NCI-H128 (cell line): ENCODE results near the gene DHRS3.
"Not testable (repeated sequence)": the region's sequence is repeated elsewhere in the genome, so short reads cannot be mapped to it uniquely, and the experiment has no call there.

Source experiments
- DNase-seq: peaks from one replicate; lab custom pipeline; 2025; ENCODE audit not compliant: unreplicated experiment; lab: John Stamatoyannopoulos, UW

DHRS3 gene

GRCh38 chr1:12540580-12541273 lies 77.3 kb downstream of the DHRS3 start:
- DNase-seq = no peak

GRCh38 chr1:12539705-12540579 lies 78.1 kb downstream of the DHRS3 start:
- no peak for DNase-seq

- no peak for DNase-seq
Measured at GRCh38 chr1:12539320-12539704, 78.7 kb downstream of the DHRS3 start.

- DNase-seq = not testable (repeated sequence)
Measured at GRCh38 chr1:12538536-12538935, 79.5 kb downstream of the DHRS3 start.

- DNase-seq = no peak
Measured at GRCh38 chr1:12537906-12538461, 80.0 kb downstream of the DHRS3 start.

- no peak for DNase-seq
Measured at GRCh38 chr1:12537294-12537693, 80.7 kb downstream of the DHRS3 start.

GRCh38 chr1:12536023-12536639 lies 81.9 kb downstream of the DHRS3 start:
- no peak for DNase-seq

- no peak for DNase-seq
Measured at GRCh38 chr1:12532405-12533315, 85.3 kb downstream of the DHRS3 start.

GRCh38 chr1:12531179-12531499 lies 86.9 kb downstream of the DHRS3 start:
- DNase-seq = no peak

GRCh38 chr1:12530462-12531178 lies 87.4 kb downstream of the DHRS3 start:
- DNase-seq = no peak

GRCh38 chr1:12529640-12530174 lies 88.3 kb downstream of the DHRS3 start:
- no peak for DNase-seq

- no peak for DNase-seq
Measured at GRCh38 chr1:12528021-12528852, 89.8 kb downstream of the DHRS3 start.

GRCh38 chr1:12527564-12527963 lies 90.4 kb downstream of the DHRS3 start:
- DNase-seq = no peak

GRCh38 chr1:12525311-12526181 lies 92.5 kb downstream of the DHRS3 start:
- no peak for DNase-seq

GRCh38 chr1:12524266-12524665 lies 93.7 kb downstream of the DHRS3 start:
- no peak for DNase-seq

- DNase-seq = not testable (repeated sequence)
Measured at GRCh38 chr1:12522780-12523179, 95.2 kb downstream of the DHRS3 start.

GRCh38 chr1:12521096-12521495 lies 96.9 kb downstream of the DHRS3 start:
- no peak for DNase-seq
